GM23248 (cell line): ENCODE data around the gene TRAF3. TPM values are rescaled to one million over a fixed set of nuclear protein-coding genes. Genes with fewer than 3 reads are reported as not detected.
"Not testable (repeated sequence)": the region's sequence is repeated elsewhere in the genome, so short reads cannot be mapped to it uniquely, and the experiment has no call there.

Experiments used
- DNase-seq: peaks from one replicate; pipeline ENCODE4 v3.0.0-alpha.2; 2015
- H2AFZ ChIP-seq: fragments of 200-600 bp; sonication (generic); 2 replicates; pipeline ENCODE4 v1.6.1; 2016; ENCODE audit warnings: antibody characterized with exemption
- H3F3A ChIP-seq: fragments of 200-600 bp; sonication (generic); 2 replicates; pipeline ENCODE4 v1.6.1; 2016; ENCODE audit warnings: mild to moderate bottlenecking, antibody characterized with exemption, mixed run types; ENCODE audit not compliant: insufficient read depth
- H3K27ac ChIP-seq: fragments of 200-600 bp; sonication (generic); 2 replicates; pipeline ENCODE4 v1.5.1; 2016; ENCODE audit warnings: mild to moderate bottlenecking
- H3K27me3 ChIP-seq: fragments of 200-600 bp; sonication (generic); replicated peaks from 2 replicates; pipeline ENCODE4 v1.6.1; 2016; ENCODE audit warnings: mild to moderate bottlenecking; ENCODE audit not compliant: insufficient read depth
- H3K36me3 ChIP-seq: fragments of 200-600 bp; sonication (generic); 2 replicates; pipeline ENCODE4 v1.6.1; 2016; ENCODE audit warnings: low read depth, mild to moderate bottlenecking
- H3K4me1 ChIP-seq: fragments of 200-600 bp; sonication (generic); 2 replicates; pipeline ENCODE4 v1.6.1; 2016; ENCODE audit warnings: mild to moderate bottlenecking; ENCODE audit not compliant: insufficient read depth
- H3K4me2 ChIP-seq: fragments of 200-600 bp; sonication (generic); one replicate; pipeline ENCODE4 v1.6.1; 2016; ENCODE audit warnings: mild to moderate bottlenecking; ENCODE audit not compliant: unreplicated experiment
- H3K4me3 ChIP-seq: fragments of 200-600 bp; sonication (generic); 2 replicates; pipeline ENCODE4 v1.5.1; 2016; ENCODE audit warnings: mild to moderate bottlenecking
- H3K79me2 ChIP-seq: fragments of 200-600 bp; sonication (generic); 2 replicates; pipeline ENCODE4 v1.6.1; 2016; ENCODE audit warnings: mild to moderate bottlenecking; ENCODE audit not compliant: insufficient read depth
- H3K9ac ChIP-seq: fragments of 200-600 bp; sonication (generic); 2 replicates; pipeline ENCODE4 v1.6.1; 2016; ENCODE audit warnings: mild to moderate bottlenecking
- H3K9me2 ChIP-seq: fragments of 200-600 bp; sonication (generic); 2 replicates; pipeline ENCODE4 v1.6.1; 2016; ENCODE audit warnings: mixed run types, mild to moderate bottlenecking, moderate library complexity; ENCODE audit not compliant: insufficient read depth
- H3K9me3 ChIP-seq: fragments of 200-600 bp; sonication (generic); one replicate; pipeline ENCODE4 v1.6.1; 2017; ENCODE audit warnings: low read depth
- H4K20me1 ChIP-seq: fragments of 200-600 bp; sonication (generic); 2 replicates; pipeline ENCODE4 v1.6.0; 2016; ENCODE audit not compliant: insufficient read depth
- EZH2 ChIP-seq: fragments of 200-600 bp; sonication (generic); IDR thresholded peaks from 2 replicates; pipeline ENCODE4 v1.6.1; 2018; ENCODE audit warnings: antibody characterized with exemption, mild to moderate bottlenecking; ENCODE audit not compliant: insufficient read depth, poor library complexity, severe bottlenecking
- EZH2phosphoT487 ChIP-seq: fragments of 200-600 bp; sonication (generic); IDR thresholded peaks from 2 replicates; pipeline ENCODE4 v1.6.1; 2018; ENCODE audit warnings: antibody characterized with exemption, moderate library complexity, mild to moderate bottlenecking, low read depth; ENCODE audit not compliant: insufficient read depth
- WGBS, 2 experiments: methylation state at CpG; one replicate each; pipeline ENCODE4 v1.1.6; 2015 to 2017; ENCODE audit warnings: low lambda C conversion rate in 2 of 2, low coverage in 1 of 2; ENCODE audit errors: missing lambda C conversion rate in 2 of 2; 5-methylcytosine and 5-hydroxymethylcytosine counted together
- in situ Hi-C: fragments of 300-500 bp; cut with MboI; formaldehyde crosslinking; loops from 2 replicates; pipeline ENCODE4 v1.15.0; 2020
- polyA plus RNA-seq: library from polyadenylated mRNA; unstranded; fragments of >200 nt; fragmentation: Nextera tagmentation; extraction: Ambion mirVana; gene quantifications from 2 replicates; pipeline ENCODE4 v1.2.1, GENCODE V29; 2016
- total RNA-seq: library from RNA; depleted of rRNA; stranded (reverse); fragments of >200 nt; shearing (Covaris generic); gene quantifications from 2 replicates; pipeline ENCODE4 v1.2.3, GENCODE V29; 2014

TRAF3 gene
- total and polyA plus RNA-seq, 2 experiments from 2014 or later: 7.9 to 17.9 TPM

GRCh38 chr14:102875652-102876051 is 98.4 kb downstream of the TRAF3 start:
- Histone ChIP-seq H4K20me1 (no peaks in the 10 kb centered on the region), H3K4me2 (no peak overlapping the region), H3F3A (no peaks in the 10 kb centered on the region), H3K9me2 (no peaks in the 10 kb centered on the region), H3K27me3 (no peaks in the 10 kb centered on the region), H3K9me3 (no peaks in the 10 kb centered on the region), H3K4me1 (no peaks in the 10 kb centered on the region), H3K9ac (no peak overlapping the region), H3K36me3 (peaks cover 26% of the 10 kb centered on the region; the same call in 1 of the 2 replicates), H3K79me2 (no peaks in the 10 kb centered on the region), H3K4me3 (no peak overlapping the region), H2AFZ (no peak overlapping the region), H3K27ac (no peak overlapping the region)
- TF ChIP-seq EZH2 (no peak), EZH2phosphoT487 (no peak)
- WGBS, 2 experiments: 89 to 100% methylated on average over 2 of the region's 2 CpGs
- in situ Hi-C loops: no loop called here
- no peak for DNase-seq

- H3K9me3 ChIP-seq, H3K4me2 ChIP-seq, H3F3A ChIP-seq, H3K27me3 ChIP-seq, H4K20me1 ChIP-seq, in situ Hi-C loops, H3K9me2 ChIP-seq, H3K79me2 ChIP-seq, H3K4me1 ChIP-seq, H3K9ac ChIP-seq, H3K4me3 ChIP-seq, H2AFZ ChIP-seq, DNase-seq, H3K27ac ChIP-seq: not testable (repeated sequence)
- peaks cover 23% of the 10 kb centered on the region; the same call in 1 of the 2 replicates for H3K36me3 ChIP-seq
- WGBS, 2 experiments: 97 to 98% methylated on average over 10 of the region's 10 CpGs
These were observed 100.3 kb downstream of the TRAF3 start for GRCh38 chr14:102877511-102877910.

GRCh38 chr14:102878174-102878969 is 101.1 kb downstream of the TRAF3 start:
- Histone ChIP-seq H3K4me1 (no peaks in the 10 kb centered on the region), H3K9me2 (no peaks in the 10 kb centered on the region), H3K27ac (no peak overlapping the region), H3K4me3 (no peak overlapping the region), H3K9ac (no peak overlapping the region), H3K9me3 (no peaks in the 10 kb centered on the region), H3K79me2 (no peaks in the 10 kb centered on the region), H2AFZ (no peak overlapping the region), H3K4me2 (no peak overlapping the region), H3K27me3 (no peaks in the 10 kb centered on the region), H3F3A (no peaks in the 10 kb centered on the region), H3K36me3 (peaks cover 18% of the 10 kb centered on the region; the same call in 1 of the 2 replicates), H4K20me1 (no peaks in the 10 kb centered on the region)
- TF ChIP-seq EZH2phosphoT487 (no peak), EZH2 (no peak)
- no peak for DNase-seq
- in situ Hi-C loops: no loop called here
- 92 to 95% methylated on average over 6 of the region's 6 CpGs for WGBS, 2 experiments

GRCh38 chr14:102878970-102879460 is 101.8 kb downstream of the TRAF3 start:
- Histone ChIP-seq H3K9ac (no peak overlapping the region), H3K9me2 (no peaks in the 10 kb centered on the region), H3K27me3 (no peaks in the 10 kb centered on the region), H3K4me3 (no peak overlapping the region), H3K4me2 (no peak overlapping the region), H3K4me1 (no peaks in the 10 kb centered on the region), H3K9me3 (no peaks in the 10 kb centered on the region), H4K20me1 (no peaks in the 10 kb centered on the region), H3K36me3 (peaks cover 18% of the 10 kb centered on the region; the same call in 1 of the 2 replicates), H2AFZ (no peak overlapping the region), H3K79me2 (no peaks in the 10 kb centered on the region), H3K27ac (no peak overlapping the region), H3F3A (no peaks in the 10 kb centered on the region)
- WGBS, 2 experiments: 76 to 84% methylated on average over 6 of the region's 6 CpGs
- DNase-seq: peak; percentile 30
- in situ Hi-C loops: no loop called here
- TF ChIP-seq EZH2 (no peak), EZH2phosphoT487 (no peak)
